Stimulated activated CD8-positive, alpha-beta memory T cell treated with anti-CD3 and anti-CD28 coated beads, Interleukin-4, amount 100 ng/mL, for 48 hours (primary cell): ENCODE results near the gene LRMDA.

Experiments used
- DNase-seq: peaks from one replicate; pipeline ENCODE4 v3.0.0-alpha.2; 2020

LRMDA gene

GRCh38 chr10:76080451-76080850 lies 649.0 kb downstream of the LRMDA start:
- DNase-seq = no peak

DNA sequence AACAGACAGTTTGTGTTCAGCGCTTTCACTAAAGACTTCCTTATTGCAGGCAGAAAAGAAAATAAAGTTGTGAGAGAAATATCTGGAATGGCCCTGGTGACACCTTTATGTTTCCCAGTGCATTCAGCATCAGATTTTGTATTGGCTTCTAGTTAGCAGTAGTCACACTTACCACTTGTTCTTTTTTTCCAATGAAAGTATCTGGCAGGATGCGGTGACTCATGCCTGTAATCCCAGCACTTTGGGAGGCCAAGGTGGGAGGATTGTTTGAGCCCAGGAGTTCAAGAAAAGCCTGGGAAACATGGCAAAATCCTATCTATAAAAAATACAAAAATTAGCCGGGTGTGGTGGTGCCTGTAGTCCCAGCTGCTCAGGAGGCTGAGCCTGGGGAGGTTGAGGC lies 649.6 kb downstream of the LRMDA start:
- no peak for DNase-seq

DNA sequence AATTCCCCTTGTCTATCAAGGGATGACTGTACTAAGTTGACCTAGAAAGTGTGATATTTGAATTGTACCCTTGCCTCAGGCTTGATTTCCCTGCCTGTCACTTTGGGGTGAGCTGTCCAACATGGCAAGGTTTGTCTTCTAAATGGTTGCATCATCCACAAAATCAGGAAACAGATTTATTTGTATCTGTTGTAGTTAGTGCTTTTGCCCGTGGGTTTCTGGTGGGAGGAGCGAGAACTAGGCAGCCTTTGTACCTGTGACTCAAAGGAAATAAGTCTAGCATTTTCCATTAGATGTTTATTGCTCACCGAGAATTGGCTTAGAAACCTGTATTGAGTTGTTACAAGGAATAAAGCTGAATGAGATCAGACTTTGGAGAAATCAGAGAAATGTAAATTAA lies 650.8 kb downstream of the LRMDA start:
- DNase-seq = no peak

DNA sequence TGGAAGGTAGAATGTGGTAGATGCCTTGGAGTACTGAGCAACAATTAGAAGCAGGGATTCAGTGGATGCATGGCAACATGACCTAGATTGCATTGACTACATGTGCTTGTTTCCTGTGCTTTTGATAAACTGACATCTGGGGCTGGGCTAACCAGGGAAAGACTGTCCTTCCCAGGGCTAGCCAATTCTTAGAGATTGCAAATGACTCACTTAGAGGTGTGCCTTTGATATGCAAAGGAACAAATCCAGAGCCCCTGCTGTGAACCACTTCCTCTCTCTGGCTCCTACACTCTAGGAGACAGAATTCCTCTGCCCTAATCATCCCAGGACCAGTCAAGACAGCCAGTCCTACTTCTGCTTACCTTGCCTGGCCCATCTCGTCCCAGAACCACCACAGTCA lies 651.5 kb downstream of the LRMDA start:
- DNase-seq = no peak

DNA sequence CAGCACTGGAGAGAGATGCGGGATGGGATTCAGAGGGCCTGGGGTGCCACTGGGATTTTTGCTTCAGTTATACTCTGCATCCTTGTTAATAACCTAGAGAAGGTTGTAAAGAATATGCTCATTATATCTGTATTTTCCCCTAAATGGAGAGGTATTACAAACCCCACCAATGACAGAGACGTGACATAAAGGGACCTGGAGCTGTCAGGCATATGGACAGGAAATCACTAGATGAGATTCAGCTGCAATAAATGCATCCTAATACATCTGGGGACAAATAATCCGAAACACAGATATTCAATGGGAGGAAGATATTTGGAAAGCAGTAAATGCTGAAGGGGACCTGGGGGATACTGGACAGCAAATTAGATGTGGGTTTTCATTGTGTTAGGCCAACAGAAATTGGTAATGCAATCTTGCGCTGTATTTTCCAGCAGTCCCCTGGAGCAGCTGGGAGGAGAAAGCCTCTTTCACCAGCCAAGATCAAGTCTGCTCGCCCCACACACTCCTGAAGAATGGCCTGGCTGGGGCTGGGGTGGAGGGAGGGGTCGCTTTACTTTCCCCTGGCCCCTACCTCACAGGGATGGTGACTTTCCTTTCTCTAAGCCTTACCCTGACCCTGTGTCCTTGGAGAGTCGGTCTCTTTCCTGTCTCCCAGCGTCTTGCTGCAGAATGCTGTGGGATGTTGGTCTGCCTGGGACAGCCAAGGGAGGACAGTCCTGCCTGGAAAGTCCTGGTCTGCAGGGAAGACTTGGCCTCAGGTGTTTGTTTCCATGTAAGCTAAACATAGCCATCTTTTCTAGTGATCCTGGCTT lies 653.8 kb downstream of the LRMDA start:
- DNase-seq = no peak

- no peak for DNase-seq
These were observed 654.4 kb downstream of the LRMDA start for GRCh38 chr10:76085817-76086167.

DNA sequence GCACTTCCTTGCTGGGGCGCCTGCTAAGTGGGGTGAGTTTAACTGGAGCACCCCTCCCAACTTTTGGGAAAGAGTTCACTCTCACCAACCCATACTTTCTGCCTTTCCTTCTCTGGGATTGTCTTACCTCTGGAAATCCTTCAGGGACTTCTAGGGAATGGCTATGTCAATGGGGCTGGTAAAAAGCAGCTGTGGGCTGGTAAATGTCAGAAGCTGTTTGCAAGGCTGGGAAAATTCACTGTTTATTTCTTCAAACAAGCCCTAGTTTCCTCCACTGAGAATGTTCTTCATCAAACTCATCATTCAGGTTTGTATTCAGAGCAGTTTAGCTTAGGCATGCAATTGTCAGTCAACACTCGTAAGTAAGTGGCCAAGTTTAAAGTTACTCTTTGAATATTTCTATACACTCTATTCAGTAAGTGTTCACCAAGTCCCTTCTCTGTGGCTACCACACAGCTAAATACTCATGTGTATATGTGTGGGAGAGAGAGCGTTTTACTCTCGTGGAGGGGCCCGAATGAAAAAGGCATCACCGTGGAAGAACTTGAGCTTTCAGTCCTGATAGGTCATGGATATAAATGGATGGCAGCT lies 654.8 kb downstream of the LRMDA start:
- DNase-seq = no peak

DNA sequence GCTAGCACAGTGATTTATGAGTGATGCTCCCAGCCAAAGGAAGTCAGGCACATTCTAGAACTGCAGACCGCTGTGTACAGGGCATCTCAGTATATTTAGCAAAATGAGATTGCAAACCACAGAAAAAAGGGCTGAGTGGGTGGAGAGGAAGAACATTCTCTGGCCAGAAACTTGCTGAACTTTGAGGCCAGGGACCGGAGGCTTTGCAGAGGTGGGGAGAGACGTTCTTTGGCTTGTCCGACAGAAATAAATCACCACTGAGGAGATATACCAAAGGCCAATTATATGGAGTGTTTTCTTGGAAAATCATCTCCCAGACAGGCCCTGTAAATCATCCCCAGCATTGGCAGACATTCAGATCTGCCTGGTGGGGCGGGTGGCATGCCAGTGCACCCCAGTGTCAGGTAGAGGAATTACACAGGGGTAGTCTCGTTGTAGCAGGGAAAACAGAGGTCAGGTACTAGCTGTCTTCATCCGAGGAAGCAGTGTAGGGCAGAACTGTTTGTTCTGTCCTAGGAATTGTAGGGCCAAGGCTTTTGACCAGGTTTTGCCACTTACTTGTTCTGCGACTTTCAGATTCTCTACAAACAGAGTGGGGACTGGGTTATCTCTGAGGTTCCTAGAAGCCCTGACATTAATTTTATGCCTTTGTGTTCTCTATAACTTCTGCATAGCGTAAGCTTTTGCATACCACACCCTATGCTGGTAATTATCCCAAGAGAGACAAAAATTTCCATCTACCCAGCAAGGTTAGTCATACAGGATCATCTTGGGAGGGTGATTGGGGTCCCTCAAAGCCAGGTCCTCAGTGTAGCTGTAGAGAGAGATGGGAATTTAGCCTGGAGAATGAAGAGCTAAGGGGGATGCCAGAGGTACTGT lies 655.6 kb downstream of the LRMDA start:
- DNase-seq = no peak

DNA sequence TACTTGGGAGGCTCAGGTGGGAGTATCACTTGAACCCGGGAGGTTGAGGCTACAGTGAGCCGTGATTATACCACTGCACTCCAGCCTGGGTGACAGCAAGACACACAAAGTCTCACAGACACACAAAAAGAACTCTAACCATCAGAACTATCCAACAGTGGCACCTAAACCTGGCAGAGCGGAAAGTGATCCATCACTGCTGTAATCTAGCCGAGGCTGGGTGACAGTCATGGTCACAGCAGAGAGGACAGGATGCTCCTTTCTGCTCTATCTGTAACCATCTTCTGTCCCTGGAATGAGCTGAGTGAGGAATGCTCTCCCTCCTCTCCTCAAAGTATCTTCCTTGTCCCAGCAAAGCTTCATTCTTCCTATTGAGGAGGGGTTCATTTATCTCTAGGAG lies 656.6 kb downstream of the LRMDA start:
- no peak for DNase-seq

GRCh38 chr10:76088980-76089379 lies 657.6 kb downstream of the LRMDA start:
- DNase-seq = no peak

GRCh38 chr10:76089556-76090180 lies 658.2 kb downstream of the LRMDA start:
- no peak for DNase-seq

DNA sequence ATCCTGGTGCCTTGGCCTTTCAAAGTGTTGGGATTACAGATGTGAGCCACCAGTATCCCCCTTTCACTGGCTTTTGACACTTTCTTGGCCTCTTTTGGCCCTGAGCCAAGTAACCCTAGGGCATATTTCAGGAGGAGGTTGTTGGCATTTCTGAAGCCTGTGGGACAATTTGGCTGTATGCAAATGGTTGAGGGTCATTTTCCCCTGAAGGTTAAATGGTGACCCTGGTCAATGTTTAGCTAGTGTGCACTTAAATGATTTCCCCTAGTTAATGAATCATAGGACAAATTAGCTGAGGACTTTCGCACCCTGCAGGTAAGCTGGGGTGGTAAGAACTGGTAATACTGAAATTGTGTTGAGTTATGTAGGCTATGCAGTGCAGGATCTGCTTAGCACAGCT lies 660.5 kb downstream of the LRMDA start:
- DNase-seq = no peak

GRCh38 chr10:76106611-76107010 lies 675.2 kb downstream of the LRMDA start:
- no peak for DNase-seq

GRCh38 chr10:76108563-76109359 lies 677.3 kb downstream of the LRMDA start:
- DNase-seq = no peak

DNA sequence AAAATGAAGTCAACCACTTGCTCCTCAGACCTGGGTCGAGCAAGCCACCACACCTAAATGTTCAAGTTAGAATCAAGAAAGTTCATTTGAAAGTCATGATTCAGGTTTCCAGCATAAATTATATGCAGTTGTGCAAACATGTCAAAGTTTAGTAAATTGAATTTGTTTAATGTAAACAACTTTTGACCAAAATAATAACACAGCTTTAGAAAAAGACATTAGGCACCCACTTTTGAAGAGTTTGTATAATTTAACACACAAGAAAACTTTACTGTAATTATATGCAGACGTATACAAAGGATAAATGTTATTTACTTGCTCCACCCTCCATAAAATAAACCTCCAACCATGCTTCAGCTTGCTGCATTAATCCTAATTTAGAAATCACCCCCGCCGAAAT lies 680.0 kb downstream of the LRMDA start:
- no peak for DNase-seq

DNA sequence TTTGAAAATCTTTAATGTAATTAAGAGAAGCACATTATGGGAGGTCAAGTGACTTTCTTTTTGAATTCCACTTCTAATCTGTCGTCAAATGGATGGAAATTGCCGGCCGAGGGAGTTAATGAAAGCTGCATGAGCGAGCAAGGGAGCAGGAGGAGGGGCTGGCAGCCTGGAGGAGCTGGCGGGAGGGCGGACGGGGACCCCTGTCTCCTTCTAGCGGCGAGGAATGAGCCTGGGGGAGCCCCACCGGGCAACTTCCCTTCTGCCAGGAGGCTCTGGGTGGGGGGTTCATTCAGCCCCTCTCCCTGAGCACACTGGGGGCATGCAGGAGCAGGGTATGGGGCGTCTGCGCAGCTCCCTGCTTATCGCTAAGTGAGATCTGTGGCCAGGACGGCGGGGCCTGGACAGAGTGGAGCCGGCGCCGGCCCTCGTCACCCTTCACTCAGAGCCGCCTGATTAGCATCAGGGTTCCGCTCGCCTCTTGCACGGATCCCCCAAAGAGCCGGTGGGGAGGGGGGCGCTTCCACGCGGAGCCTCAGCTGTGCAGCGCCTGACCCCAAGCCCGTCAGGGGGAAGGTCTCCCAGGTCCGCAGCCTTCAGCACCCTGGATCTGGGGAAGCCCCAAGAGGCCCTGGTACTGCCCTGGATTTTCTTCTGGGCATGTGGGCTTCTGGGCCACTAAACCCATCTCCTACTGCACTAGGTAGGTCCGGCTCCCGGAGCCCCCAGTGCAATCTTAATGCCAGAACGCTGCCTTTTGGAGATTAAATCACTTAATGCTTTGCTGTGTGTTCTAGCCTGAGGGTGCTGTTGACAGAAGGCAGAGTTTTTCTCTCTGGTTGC lies 680.8 kb downstream of the LRMDA start:
- DNase-seq = no peak

GRCh38 chr10:76112826-76113150 lies 681.4 kb downstream of the LRMDA start:
- DNase-seq = no peak

DNA sequence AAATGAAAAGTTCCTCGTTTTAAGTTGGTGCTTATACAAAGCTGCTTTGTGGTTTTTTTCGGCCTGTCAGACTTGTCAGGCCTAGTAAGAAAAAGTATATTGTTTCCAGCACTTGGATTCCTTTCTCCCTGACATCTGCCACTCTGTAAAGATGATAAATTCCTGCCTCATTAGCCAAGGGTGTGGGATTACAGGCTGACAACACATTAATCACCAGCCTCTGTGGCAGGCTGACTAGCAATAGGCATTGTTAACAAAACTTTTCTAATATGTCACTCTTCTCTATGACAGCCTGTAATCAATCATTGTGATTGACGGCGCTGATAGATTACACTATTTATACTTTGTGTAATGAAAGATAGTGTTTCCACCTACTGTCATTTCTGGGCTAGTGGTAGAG lies 682.5 kb downstream of the LRMDA start:
- DNase-seq = no peak

GRCh38 chr10:76114581-76115001 lies 683.2 kb downstream of the LRMDA start:
- no peak for DNase-seq

- DNase-seq = no peak
These were observed 683.7 kb downstream of the LRMDA start for GRCh38 chr10:76115131-76115470.

DNA sequence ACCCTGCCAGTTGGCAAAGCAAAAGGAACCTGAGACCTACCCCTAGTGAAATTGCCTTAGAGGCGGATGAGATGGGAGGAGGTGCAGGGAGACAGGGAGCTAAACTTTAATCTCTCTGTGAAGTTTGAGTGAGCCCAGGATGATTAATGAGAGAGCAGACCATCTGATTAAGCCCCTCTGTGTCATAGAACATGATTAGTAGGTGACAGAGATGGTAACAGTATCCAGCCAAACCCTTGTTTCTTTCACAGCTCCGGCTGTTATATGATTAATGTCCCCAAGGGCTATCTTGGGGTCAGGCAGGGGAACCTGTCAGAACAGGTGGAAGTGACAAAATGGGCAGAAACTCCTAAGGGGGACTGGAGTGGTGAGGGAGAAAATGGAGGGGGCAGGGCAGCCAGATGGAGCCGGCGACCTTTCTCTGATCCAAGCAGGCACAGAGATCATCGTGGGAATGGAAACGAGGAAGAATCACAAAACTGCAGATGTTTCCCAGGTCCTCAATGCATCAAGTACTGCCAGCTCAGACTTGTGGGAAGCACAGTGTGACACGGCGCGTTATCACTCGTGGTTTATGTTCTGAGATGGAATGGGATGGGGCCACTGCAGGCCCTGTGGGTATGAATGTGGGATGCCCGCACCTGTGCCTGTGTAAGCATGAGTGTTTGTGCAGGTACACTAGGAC lies 684.2 kb downstream of the LRMDA start:
- DNase-seq = no peak
